ENCODE data around the gene ESCO1. TPM values are rescaled to one million over a fixed set of nuclear protein-coding genes. Genes with fewer than 3 reads are reported as not detected.

ESCO1 gene
- total and polyA plus RNA-seq, 2 donors (not counting 1 experiment from before 2014, with no cell fraction given): 8.5 to 14.2 TPM

DNA sequence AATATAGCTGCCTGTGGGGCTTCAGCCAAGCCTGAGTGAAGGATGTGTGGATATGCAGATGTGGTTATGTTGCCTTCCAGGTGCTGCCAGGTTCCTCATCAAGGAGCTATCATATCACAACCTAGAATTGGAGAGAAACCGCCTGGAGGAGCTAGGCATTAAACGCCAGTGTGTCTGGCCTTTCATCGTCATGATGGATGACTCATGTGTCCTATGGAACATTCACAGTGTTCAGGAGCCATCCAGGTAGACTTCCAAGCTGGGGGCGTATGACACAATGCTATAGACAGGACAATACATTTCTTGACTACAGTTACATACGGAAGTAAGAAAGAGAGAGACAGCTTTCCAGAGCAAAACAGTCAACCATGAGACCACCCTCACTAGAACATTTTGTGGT lies 86.8 kb downstream of the ESCO1 start:
- no peak for DNase-seq (ENCODE audit: low read depth in 2 of 2)
- H3K27me3 ChIP-seq (ENCODE audit: control insufficient read depth, insufficient read depth, low read length): no peaks in the 10 kb centered on the region

GRCh38 chr18:21513292-21513691 lies 87.2 kb downstream of the ESCO1 start:
- peak in 1 of 2 donors; percentile 47 for DNase-seq (ENCODE audit: low read depth in 2 of 2)
- no peaks in the 10 kb centered on the region for H3K4me1 ChIP-seq (ENCODE audit: control insufficient read depth, extremely low read depth, insufficient read depth, low read length)
- H3K4me3 ChIP-seq (replicated peaks in 1 of 4; ENCODE audit: control extremely low read depth in 1 of 4, insufficient read depth in 1 of 4, low read depth in 3 of 4, low read length in 4 of 4): no peak overlapping the region
- H2AFZ ChIP-seq (ENCODE audit: low read length): no peak overlapping the region
- TF ChIP-seq EZH2 (IDR thresholded peaks at IDR 0.05; ENCODE audit: low read length, missing control alignments): no peak
- TF ChIP-seq CTCF (conservative IDR thresholded peaks at IDR 0.05 in 1 of 2, IDR thresholded peaks at IDR 0.05 in 1 of 2; ENCODE audit: low read depth in 1 of 2, low read length in 2 of 2): no peak
- no peaks in the 10 kb centered on the region for H4K20me1 ChIP-seq (ENCODE audit: control insufficient read depth, extremely low read depth, insufficient read depth, low read length)
- no peak overlapping the region for H3K27ac ChIP-seq (ENCODE audit: insufficient read depth, low read length)
- H3K9ac ChIP-seq (ENCODE audit: insufficient read depth, low read length): no peak overlapping the region
- no peaks in the 10 kb centered on the region for H3K27me3 ChIP-seq (ENCODE audit: control insufficient read depth, insufficient read depth, low read length)
- H3K4me2 ChIP-seq (ENCODE audit: extremely low read depth, insufficient read depth, low read length): no peak overlapping the region
- H3K36me3 ChIP-seq (ENCODE audit: control insufficient read depth, insufficient read depth, low read length): no peaks in the 10 kb centered on the region
- no peaks in the 10 kb centered on the region for H3K79me2 ChIP-seq (ENCODE audit: control insufficient read depth, insufficient read depth, low read length)
- H3K9me3 ChIP-seq (ENCODE audit: control insufficient read depth, insufficient read depth, low read depth, low read length): no peaks in the 10 kb centered on the region

More for the DNA sequence above, 86.8 kb downstream of the ESCO1 start:
- Histone ChIP-seq H3K27ac (ENCODE audit: insufficient read depth, low read length) (no peak overlapping the region), H3K36me3 (ENCODE audit: control insufficient read depth, insufficient read depth, low read length) (no peaks in the 10 kb centered on the region), H3K4me2 (ENCODE audit: extremely low read depth, insufficient read depth, low read length) (no peak overlapping the region), H3K4me3 (replicated peaks in 1 of 4; ENCODE audit: control extremely low read depth in 1 of 4, insufficient read depth in 1 of 4, low read depth in 3 of 4, low read length in 4 of 4) (no peak overlapping the region), H4K20me1 (ENCODE audit: control insufficient read depth, extremely low read depth, insufficient read depth, low read length) (no peaks in the 10 kb centered on the region), H3K79me2 (ENCODE audit: control insufficient read depth, insufficient read depth, low read length) (no peaks in the 10 kb centered on the region), H3K4me1 (ENCODE audit: control insufficient read depth, extremely low read depth, insufficient read depth, low read length) (no peaks in the 10 kb centered on the region), H3K9me3 (ENCODE audit: control insufficient read depth, insufficient read depth, low read depth, low read length) (no peaks in the 10 kb centered on the region), H2AFZ (ENCODE audit: low read length) (no peak overlapping the region), H3K9ac (ENCODE audit: insufficient read depth, low read length) (no peak overlapping the region)
- TF ChIP-seq CTCF (conservative IDR thresholded peaks at IDR 0.05 in 1 of 2, IDR thresholded peaks at IDR 0.05 in 1 of 2; ENCODE audit: low read depth in 1 of 2, low read length in 2 of 2) (no peak), EZH2 (IDR thresholded peaks at IDR 0.05; ENCODE audit: low read length, missing control alignments) (no peak)

GRCh38 chr18:21509062-21509461 lies 91.4 kb downstream of the ESCO1 start:
- H3K4me2 ChIP-seq (ENCODE audit: extremely low read depth, insufficient read depth, low read length): no peak overlapping the region
- no peaks in the 10 kb centered on the region for H3K27me3 ChIP-seq (ENCODE audit: control insufficient read depth, insufficient read depth, low read length)
- H3K4me1 ChIP-seq (ENCODE audit: control insufficient read depth, extremely low read depth, insufficient read depth, low read length): no peaks in the 10 kb centered on the region
- DNase-seq (ENCODE audit: low read depth in 2 of 2): no peak
- H3K4me3 ChIP-seq (replicated peaks in 1 of 4; ENCODE audit: control extremely low read depth in 1 of 4, insufficient read depth in 1 of 4, low read depth in 3 of 4, low read length in 4 of 4): no peak overlapping the region
- no peaks in the 10 kb centered on the region for H3K9me3 ChIP-seq (ENCODE audit: control insufficient read depth, insufficient read depth, low read depth, low read length)
- no peak for TF ChIP-seq EZH2 (IDR thresholded peaks at IDR 0.05; ENCODE audit: low read length, missing control alignments)
- no peak overlapping the region for H3K27ac ChIP-seq (ENCODE audit: insufficient read depth, low read length)
- no peaks in the 10 kb centered on the region for H4K20me1 ChIP-seq (ENCODE audit: control insufficient read depth, extremely low read depth, insufficient read depth, low read length)
- no peak overlapping the region for H2AFZ ChIP-seq (ENCODE audit: low read length)
- H3K9ac ChIP-seq (ENCODE audit: insufficient read depth, low read length): no peak overlapping the region
- no peaks in the 10 kb centered on the region for H3K79me2 ChIP-seq (ENCODE audit: control insufficient read depth, insufficient read depth, low read length)
- H3K36me3 ChIP-seq (ENCODE audit: control insufficient read depth, insufficient read depth, low read length): no peaks in the 10 kb centered on the region
